Left lung (tissue), 10 donors: Measurements from ENCODE around the gene KCNV2. TPM values are rescaled to one million over a fixed set of nuclear protein-coding genes. Genes with fewer than 3 reads are reported as not detected.

Experiments used
- ATAC-seq: fragments of 200-7000 bp; cut with Tn5 transposase; one replicate; pipeline ENCODE4 v1.9.1; 2020; ENCODE audit warnings: moderate library complexity
- DNase-seq, 4 donors: peaks; one replicate each; pipeline ENCODE4 v3.0.0-alpha.2; 2013 to 2020
- H3K27ac ChIP-seq, 2 donors: fragments of 200-600 bp; sonication (generic) in 1 of 2; one replicate each; pipeline versions ENCODE4 v1.5.0 to v1.8.0; 2020 to 2021
- H3K27me3 ChIP-seq, 2 donors: fragments of 200-600 bp; sonication (generic) in 1 of 2; one replicate each; pipeline versions ENCODE4 v1.5.0 to v1.8.0; 2020 to 2021
- H3K36me3 ChIP-seq, 2 donors: fragments of 200-600 bp; sonication (generic) in 1 of 2; one replicate each; pipeline versions ENCODE4 v1.5.0 to v1.8.0; 2020 to 2021
- H3K4me1 ChIP-seq, 2 donors: fragments of 200-600 bp; one replicate each; pipeline ENCODE4 v1.8.0; 2021
- H3K4me3 ChIP-seq, 2 donors: fragments of 200-600 bp; sonication (generic) in 1 of 2; one replicate each; pipeline versions ENCODE4 v1.5.0 to v1.8.0; 2020 to 2021; ENCODE audit warnings: mild to moderate bottlenecking in 1 of 2
- H3K9me3 ChIP-seq, 2 donors: fragments of 200-600 bp; sonication (generic) in 1 of 2; one replicate each; pipeline versions ENCODE4 v1.5.0 to v1.8.0; 2020 to 2021
- CTCF ChIP-seq, 2 donors: fragments of 200-600 bp; sonication (generic) in 1 of 2; IDR thresholded peaks; one replicate each; pipeline versions ENCODE4 v1.5.0 to v1.8.0; 2021; ENCODE audit warnings: antibody characterized with exemption in 2 of 2
- intact Hi-C, 2 donors: fragments of 100-400 bp; cut with DNase I; formaldehyde crosslinking; loops; one replicate each; pipeline versions ENCODE4 v1.11.2 to v1.14.2; 2022
- polyA plus RNA-seq, 6 donors: library from polyadenylated mRNA; unstranded; fragments of 120-200 nt; gene quantifications; one replicate each; pipeline ENCODE4 v1.2.1, GENCODE V29; 2013; ENCODE audit not compliant: insufficient read length in 6 of 6
- total RNA-seq, 2 donors: library from RNA; stranded (reverse); fragmentation: NEBNext Ultra II Directional; extraction: Animal tissue kit (Norgen Biotek cat#: 25700); gene quantifications; one replicate each; pipeline ENCODE4 v1.2.1, GENCODE V29; 2021
- donor health status: DM: no; HTN: yes; CAD: no.
- donor health status: DM: no; HTN: no; CAD: no.

KCNV2 gene
- total and polyA plus RNA-seq, 8 donors: 0.17 to 0.31 (median 0.25) TPM; not detected in 2

- Histone ChIP-seq H3K36me3 (no peaks in the 10 kb centered on the region), H3K4me3 (no peak overlapping the region), H3K27me3 (no peaks in the 10 kb centered on the region), H3K4me1 (no peaks in the 10 kb centered on the region), H3K27ac (no peak overlapping the region), H3K9me3 (no peaks in the 10 kb centered on the region)
- TF ChIP-seq CTCF (IDR thresholded peaks at IDR 0.05): no peak
- DNase-seq (no peak), ATAC-seq (no peak)
- intact Hi-C loops: no loop called here
These were observed 39.1 kb upstream of the KCNV2 start for GRCh38 chr9:2677915-2678889.

GRCh38 chr9:2679011-2679410 is 38.3 kb upstream of the KCNV2 start:
- no peaks in the 10 kb centered on the region for H3K9me3 ChIP-seq
- no peak for ATAC-seq
- no peak for TF ChIP-seq CTCF (IDR thresholded peaks at IDR 0.05)
- no peaks in the 10 kb centered on the region for H3K4me1 ChIP-seq
- intact Hi-C loops: no loop called here
- no peak for DNase-seq
- no peaks in the 10 kb centered on the region for H3K36me3 ChIP-seq
- no peak overlapping the region for H3K27ac ChIP-seq
- H3K4me3 ChIP-seq: no peak overlapping the region
- no peaks in the 10 kb centered on the region for H3K27me3 ChIP-seq

- Histone ChIP-seq H3K9me3 (no peaks in the 10 kb centered on the region), H3K4me1 (no peaks in the 10 kb centered on the region), H3K27me3 (no peaks in the 10 kb centered on the region), H3K4me3 (no peak overlapping the region), H3K36me3 (no peaks in the 10 kb centered on the region), H3K27ac (no peak overlapping the region)
- ATAC-seq: no peak
- intact Hi-C loops: no loop called here
- no peak for DNase-seq
- TF ChIP-seq CTCF (IDR thresholded peaks at IDR 0.05): no peak
These were observed 35.3 kb upstream of the KCNV2 start for GRCh38 chr9:2681981-2682380.

GRCh38 chr9:2686911-2687310 is 30.4 kb upstream of the KCNV2 start:
- Histone ChIP-seq H3K27me3 (no peaks in the 10 kb centered on the region), H3K27ac (no peak overlapping the region), H3K9me3 (no peaks in the 10 kb centered on the region), H3K36me3 (no peaks in the 10 kb centered on the region), H3K4me3 (no peak overlapping the region), H3K4me1 (no peaks in the 10 kb centered on the region)
- intact Hi-C loops: no loop called here
- no peak for TF ChIP-seq CTCF (IDR thresholded peaks at IDR 0.05)
- no peak for ATAC-seq
- DNase-seq: no peak

GRCh38 chr9:2688636-2689035 is 28.7 kb upstream of the KCNV2 start:
- Histone ChIP-seq H3K27me3 (no peaks in the 10 kb centered on the region), H3K36me3 (no peaks in the 10 kb centered on the region), H3K4me1 (no peaks in the 10 kb centered on the region), H3K27ac (no peak overlapping the region), H3K9me3 (no peaks in the 10 kb centered on the region), H3K4me3 (no peak overlapping the region)
- ATAC-seq: no peak
- intact Hi-C loops: no loop called here
- no peak for DNase-seq
- no peak for TF ChIP-seq CTCF (IDR thresholded peaks at IDR 0.05)
